ENCODE results near the gene RNU7-1. TPM values are rescaled to one million over a fixed set of nuclear protein-coding genes. Genes with fewer than 3 reads are reported as not detected.
A peak's percentile ranks its signal among the peaks of the same experiment; 100 is the strongest.

RNU7-1 gene
- total and polyA plus RNA-seq, 10 of the 15 experiments (the other 5 are each of a cell fraction or from before 2014, with no cell fraction given) = not detected

DNA sequence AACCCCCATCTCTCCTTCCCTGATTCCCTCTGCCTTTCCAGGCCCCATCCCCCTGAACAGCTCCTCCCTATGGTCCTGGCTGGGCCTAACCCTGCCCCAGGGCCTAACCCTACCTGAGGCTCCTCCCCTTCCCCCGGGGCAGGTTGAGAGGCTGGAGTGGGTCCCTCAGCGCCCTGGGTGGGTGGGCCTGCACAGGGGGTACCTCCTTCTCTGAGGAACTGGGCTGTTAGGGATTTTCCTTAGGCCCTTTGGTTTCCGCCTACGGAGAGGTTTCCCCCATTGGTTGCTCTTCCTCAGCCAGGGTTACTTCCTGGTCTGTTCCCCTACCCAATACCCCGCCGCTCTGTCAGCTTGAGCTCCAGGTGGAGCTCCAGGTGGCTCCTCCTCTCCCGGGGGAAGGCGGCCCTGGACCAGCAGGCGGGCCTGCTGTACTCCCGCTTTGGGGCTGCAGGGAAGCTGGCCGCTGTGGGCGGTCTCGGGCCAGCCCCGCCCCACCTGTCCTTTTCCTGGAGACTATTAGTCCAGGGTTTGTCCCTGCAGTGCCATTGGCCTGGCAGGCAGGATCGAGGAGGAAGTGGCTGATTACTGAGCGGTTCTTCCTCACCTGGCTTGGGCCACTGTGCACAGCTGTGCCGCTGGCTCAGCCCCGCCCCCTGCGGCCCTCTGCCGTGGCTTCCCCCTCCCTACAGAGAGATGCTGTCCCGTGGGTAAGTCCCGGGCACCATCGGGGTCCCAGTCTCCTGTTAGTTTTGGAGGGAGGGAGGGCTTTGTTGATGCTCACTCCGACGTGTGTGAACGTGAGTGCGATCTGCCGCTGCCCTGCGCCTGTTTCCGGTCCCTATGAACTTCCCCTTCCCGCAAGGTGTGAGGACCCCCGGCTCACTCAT, 2.7 kb downstream of the RNU7-1 start (continued):
- TF ChIP-seq MEF2B (IDR thresholded peaks at IDR 0.05; ENCODE audit: partially characterized antibody, poor library complexity, severe bottlenecking) (peak; percentile 3), EGR1 (IDR thresholded peaks at IDR 0.05; ENCODE audit: borderline replicate concordance in 1 of 2, low read depth in 2 of 2, low read length in 2 of 2) (no peak), EZH2 (IDR thresholded peaks at IDR 0.05; ENCODE audit: borderline replicate concordance, control insufficient read depth, low read depth, low read length) (no peak), BACH1 (IDR thresholded peaks at IDR 0.05; ENCODE audit: borderline replicate concordance) (0 out of 2 replicates have a peak, but pooled peaks have one; percentile 12), ZNF622 (IDR thresholded peaks at IDR 0.05) (no peak), SP1 (IDR thresholded peaks at IDR 0.05; ENCODE audit: low read depth, low read length) (no peak), SRF (IDR thresholded peaks at IDR 0.05; ENCODE audit: low read depth in 2 of 2, low read length in 2 of 2) (no peak), RCOR1 (conservative IDR thresholded peaks at IDR 0.05; ENCODE audit: low read depth, low read length) (no peak), SREBF1 (IDR thresholded peaks at IDR 0.05; ENCODE audit: low read length) (no peak), ATF7 (IDR thresholded peaks at IDR 0.05; ENCODE audit: low read depth) (no peak; the same call in 1 of the 2 replicates), NR2C2 (IDR thresholded peaks at IDR 0.05; ENCODE audit: borderline replicate concordance, control insufficient read depth, insufficient read length, low read depth) (no peak), IRF4 (IDR thresholded peaks at IDR 0.05; ENCODE audit: low read depth, low read length) (no peak), RUNX3 (IDR thresholded peaks at IDR 0.05; ENCODE audit: low read length) (no peak), NRF1 (conservative IDR thresholded peaks at IDR 0.05; ENCODE audit: low read depth, low read length) (no peak), HDAC6 (IDR thresholded peaks at IDR 0.05; ENCODE audit: unreplicated experiment) (no peak), SIN3A (IDR thresholded peaks at IDR 0.05; ENCODE audit: low read depth, low read length) (peak; percentile 20; the same call in 1 of the 2 replicates), CHD4 (IDR thresholded peaks at IDR 0.05) (no peak), CBX5 (IDR thresholded peaks at IDR 0.05; ENCODE audit: low read depth) (no peak), MXI1 (IDR thresholded peaks at IDR 0.05; ENCODE audit: low read depth, low read length) (peak; percentile 76)
- TF ChIP-seq, protein P1, sequence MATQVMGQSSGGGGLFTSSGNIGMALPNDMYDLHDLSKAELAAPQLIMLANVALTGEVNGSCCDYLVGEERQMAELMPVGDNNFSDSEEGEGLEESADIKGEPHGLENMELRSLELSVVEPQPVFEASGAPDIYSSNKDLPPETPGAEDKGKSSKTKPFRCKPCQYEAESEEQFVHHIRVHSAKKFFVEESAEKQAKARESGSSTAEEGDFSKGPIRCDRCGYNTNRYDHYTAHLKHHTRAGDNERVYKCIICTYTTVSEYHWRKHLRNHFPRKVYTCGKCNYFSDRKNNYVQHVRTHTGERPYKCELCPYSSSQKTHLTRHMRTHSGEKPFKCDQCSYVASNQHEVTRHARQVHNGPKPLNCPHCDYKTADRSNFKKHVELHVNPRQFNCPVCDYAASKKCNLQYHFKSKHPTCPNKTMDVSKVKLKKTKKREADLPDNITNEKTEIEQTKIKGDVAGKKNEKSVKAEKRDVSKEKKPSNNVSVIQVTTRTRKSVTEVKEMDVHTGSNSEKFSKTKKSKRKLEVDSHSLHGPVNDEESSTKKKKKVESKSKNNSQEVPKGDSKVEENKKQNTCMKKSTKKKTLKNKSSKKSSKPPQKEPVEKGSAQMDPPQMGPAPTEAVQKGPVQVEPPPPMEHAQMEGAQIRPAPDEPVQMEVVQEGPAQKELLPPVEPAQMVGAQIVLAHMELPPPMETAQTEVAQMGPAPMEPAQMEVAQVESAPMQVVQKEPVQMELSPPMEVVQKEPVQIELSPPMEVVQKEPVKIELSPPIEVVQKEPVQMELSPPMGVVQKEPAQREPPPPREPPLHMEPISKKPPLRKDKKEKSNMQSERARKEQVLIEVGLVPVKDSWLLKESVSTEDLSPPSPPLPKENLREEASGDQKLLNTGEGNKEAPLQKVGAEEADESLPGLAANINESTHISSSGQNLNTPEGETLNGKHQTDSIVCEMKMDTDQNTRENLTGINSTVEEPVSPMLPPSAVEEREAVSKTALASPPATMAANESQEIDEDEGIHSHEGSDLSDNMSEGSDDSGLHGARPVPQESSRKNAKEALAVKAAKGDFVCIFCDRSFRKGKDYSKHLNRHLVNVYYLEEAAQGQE (IDR thresholded peaks at IDR 0.05; ENCODE audit: low read depth, low read length) = no peak
- TF ChIP-seq, protein P2, sequence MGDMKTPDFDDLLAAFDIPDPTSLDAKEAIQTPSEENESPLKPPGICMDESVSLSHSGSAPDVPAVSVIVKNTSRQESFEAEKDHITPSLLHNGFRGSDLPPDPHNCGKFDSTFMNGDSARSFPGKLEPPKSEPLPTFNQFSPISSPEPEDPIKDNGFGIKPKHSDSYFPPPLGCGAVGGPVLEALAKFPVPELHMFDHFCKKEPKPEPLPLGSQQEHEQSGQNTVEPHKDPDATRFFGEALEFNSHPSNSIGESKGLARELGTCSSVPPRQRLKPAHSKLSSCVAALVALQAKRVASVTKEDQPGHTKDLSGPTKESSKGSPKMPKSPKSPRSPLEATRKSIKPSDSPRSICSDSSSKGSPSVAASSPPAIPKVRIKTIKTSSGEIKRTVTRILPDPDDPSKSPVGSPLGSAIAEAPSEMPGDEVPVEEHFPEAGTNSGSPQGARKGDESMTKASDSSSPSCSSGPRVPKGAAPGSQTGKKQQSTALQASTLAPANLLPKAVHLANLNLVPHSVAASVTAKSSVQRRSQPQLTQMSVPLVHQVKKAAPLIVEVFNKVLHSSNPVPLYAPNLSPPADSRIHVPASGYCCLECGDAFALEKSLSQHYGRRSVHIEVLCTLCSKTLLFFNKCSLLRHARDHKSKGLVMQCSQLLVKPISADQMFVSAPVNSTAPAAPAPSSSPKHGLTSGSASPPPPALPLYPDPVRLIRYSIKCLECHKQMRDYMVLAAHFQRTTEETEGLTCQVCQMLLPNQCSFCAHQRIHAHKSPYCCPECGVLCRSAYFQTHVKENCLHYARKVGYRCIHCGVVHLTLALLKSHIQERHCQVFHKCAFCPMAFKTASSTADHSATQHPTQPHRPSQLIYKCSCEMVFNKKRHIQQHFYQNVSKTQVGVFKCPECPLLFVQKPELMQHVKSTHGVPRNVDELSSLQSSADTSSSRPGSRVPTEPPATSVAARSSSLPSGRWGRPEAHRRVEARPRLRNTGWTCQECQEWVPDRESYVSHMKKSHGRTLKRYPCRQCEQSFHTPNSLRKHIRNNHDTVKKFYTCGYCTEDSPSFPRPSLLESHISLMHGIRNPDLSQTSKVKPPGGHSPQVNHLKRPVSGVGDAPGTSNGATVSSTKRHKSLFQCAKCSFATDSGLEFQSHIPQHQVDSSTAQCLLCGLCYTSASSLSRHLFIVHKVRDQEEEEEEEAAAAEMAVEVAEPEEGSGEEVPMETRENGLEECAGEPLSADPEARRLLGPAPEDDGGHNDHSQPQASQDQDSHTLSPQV (IDR thresholded peaks at IDR 0.05) = no peak
- TF ChIP-seq, protein P3, sequence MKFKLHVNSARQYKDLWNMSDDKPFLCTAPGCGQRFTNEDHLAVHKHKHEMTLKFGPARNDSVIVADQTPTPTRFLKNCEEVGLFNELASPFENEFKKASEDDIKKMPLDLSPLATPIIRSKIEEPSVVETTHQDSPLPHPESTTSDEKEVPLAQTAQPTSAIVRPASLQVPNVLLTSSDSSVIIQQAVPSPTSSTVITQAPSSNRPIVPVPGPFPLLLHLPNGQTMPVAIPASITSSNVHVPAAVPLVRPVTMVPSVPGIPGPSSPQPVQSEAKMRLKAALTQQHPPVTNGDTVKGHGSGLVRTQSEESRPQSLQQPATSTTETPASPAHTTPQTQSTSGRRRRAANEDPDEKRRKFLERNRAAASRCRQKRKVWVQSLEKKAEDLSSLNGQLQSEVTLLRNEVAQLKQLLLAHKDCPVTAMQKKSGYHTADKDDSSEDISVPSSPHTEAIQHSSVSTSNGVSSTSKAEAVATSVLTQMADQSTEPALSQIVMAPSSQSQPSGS (IDR thresholded peaks at IDR 0.05; ENCODE audit: low read length) = no peak

All from GM12878 (cell line).